Astrocyte of the cerebellum (primary cell): Measurements from ENCODE around the gene ALG12.
"Not testable (repeated sequence)": the region's sequence is repeated elsewhere in the genome, so short reads cannot be mapped to it uniquely, and the experiment has no call there.

ENCODE experiments used
- DNase-seq: peaks from one replicate; pipeline ENCODE4 v3.0.0-alpha.2; 2011; ENCODE audit warnings: low read depth
- H3K4me3 ChIP-seq: 2 replicates; pipeline ENCODE4 v1.5.1; 2011; ENCODE audit warnings: mild to moderate bottlenecking, low read depth, low read length, moderate library complexity
- CTCF ChIP-seq: IDR thresholded peaks from 2 replicates; pipeline ENCODE4 v1.5.1; 2012; ENCODE audit warnings: low read length, low read depth, moderate library complexity, mild to moderate bottlenecking; ENCODE audit errors: missing control alignments
- in situ Hi-C: cut with HindIII; loops from 2 replicates; pipeline ENCODE4 v1.10.0; 2017; ENCODE audit warnings: low sequenced_read_pairs

Gene ALG12

GRCh38 chr22:49948958-49949913 is 31.0 kb upstream of the ALG12 start:
- no peak overlapping the region for H3K4me3 ChIP-seq
- no peak for DNase-seq
- in situ Hi-C loops: no loop called here
- TF ChIP-seq CTCF: no peak

GRCh38 chr22:49948116-49948957 is 30.1 kb upstream of the ALG12 start:
- TF ChIP-seq CTCF: no peak
- in situ Hi-C loops: no loop called here
- H3K4me3 ChIP-seq: no peak overlapping the region
- no peak for DNase-seq

GRCh38 chr22:49947296-49947622 is 29.0 kb upstream of the ALG12 start:
- no peak overlapping the region for H3K4me3 ChIP-seq
- TF ChIP-seq CTCF: no peak
- in situ Hi-C loops: no loop called here
- DNase-seq: no peak

- no peak for TF ChIP-seq CTCF
- in situ Hi-C loops: no loop called here
- H3K4me3 ChIP-seq: no peak overlapping the region
- DNase-seq: no peak
Measured at GRCh38 chr22:49946612-49947295, 28.5 kb upstream of the ALG12 start.

- DNase-seq, H3K4me3 ChIP-seq, in situ Hi-C loops: not testable (repeated sequence)
Measured at GRCh38 chr22:49945042-49945794, 27.0 kb upstream of the ALG12 start.

GRCh38 chr22:49944399-49944891 is 26.2 kb upstream of the ALG12 start:
- in situ Hi-C loops: no loop called here
- no peak for DNase-seq
- TF ChIP-seq CTCF: no peak
- H3K4me3 ChIP-seq: no peak overlapping the region
